HepG2 (cell line): ENCODE data around the gene RAC3. TPM values are rescaled to one million over a fixed set of nuclear protein-coding genes. Genes with fewer than 3 reads are reported as not detected.

Experiments used
- AGO2 ChIP-seq: fragments of 200-400 bp; formaldehyde crosslinking; optimal IDR thresholded peaks from 2 replicates; pipeline ENCODE3; 2017; ENCODE audit warnings: mild to moderate bottlenecking, low read depth, low read length, moderate library complexity
- ATF4 ChIP-seq, 2 experiments: fragments of 450-650 bp in 1 of 2; sonication (generic) in 1 of 2; formaldehyde crosslinking; IDR thresholded peaks; 2 replicates each; pipeline versions ENCODE4 v1.5.0 to v1.8.0; 2020 to 2022; ENCODE audit warnings: mild to moderate bottlenecking in 1 of 2, missing genetic modification reagents in 1 of 2
- ETV5 ChIP-seq: IDR thresholded peaks from 2 replicates; pipeline ENCODE4 v1.6.1; 2018; ENCODE audit warnings: missing biosample characterization, missing genetic modification reagents, inconsistent platforms, borderline replicate concordance
- MAZ ChIP-seq, 2 experiments: sonication (generic) in 1 of 2; formaldehyde crosslinking in 1 of 2; IDR thresholded peaks; 2 replicates each; pipeline versions ENCODE4 v1.5.0 to v1.6.1; 2012 to 2020; ENCODE audit warnings: low read depth in 2 of 2, mild to moderate bottlenecking in 2 of 2, borderline replicate concordance in 1 of 2, improper control_type of control experiment in 1 of 2, low read length in 1 of 2, missing genetic modification reagents in 1 of 2, moderate library complexity in 1 of 2
- MXD4 ChIP-seq: IDR thresholded peaks from 2 replicates; pipeline ENCODE4 v1.6.1; 2016; ENCODE audit warnings: mild to moderate bottlenecking, missing biosample characterization, missing genetic modification reagents
- MYPOP ChIP-seq: sonication (generic); formaldehyde crosslinking; IDR thresholded peaks from 2 replicates; pipeline ENCODE4 v1.8.1; 2023; ENCODE audit warnings: mild to moderate bottlenecking, moderate library complexity, missing genetic modification reagents
- RBFOX2 ChIP-seq: fragments of 200-400 bp; formaldehyde crosslinking; IDR thresholded peaks from 2 replicates; pipeline ENCODE4 v1.6.1; 2017; ENCODE audit warnings: low read depth, mild to moderate bottlenecking, low read length
- RELA ChIP-seq: sonication (generic); formaldehyde crosslinking; IDR thresholded peaks from 2 replicates; pipeline ENCODE4 v1.4.0; 2020; ENCODE audit warnings: missing genetic modification reagents
- SALL1 ChIP-seq: sonication (generic); formaldehyde crosslinking; IDR thresholded peaks from 2 replicates; pipeline ENCODE4 v1.8.0; 2022; ENCODE audit warnings: mild to moderate bottlenecking, missing genetic modification reagents
- TERF1 ChIP-seq: sonication (generic); formaldehyde crosslinking; IDR thresholded peaks from 2 replicates; pipeline ENCODE4 v1.8.0; 2022; ENCODE audit warnings: mild to moderate bottlenecking, missing genetic modification reagents, moderate library complexity
- TRIM24 ChIP-seq: sonication (generic); formaldehyde crosslinking; IDR thresholded peaks from 2 replicates; pipeline ENCODE4 v1.8.0; 2022; ENCODE audit warnings: mild to moderate bottlenecking, missing genetic modification reagents
- ZHX1 ChIP-seq: sonication (generic); formaldehyde crosslinking; IDR thresholded peaks from 2 replicates; pipeline ENCODE4 v1.8.1; 2022; ENCODE audit warnings: low read depth, mild to moderate bottlenecking, missing genetic modification reagents
- ZNF180 ChIP-seq: sonication (generic); formaldehyde crosslinking; IDR thresholded peaks from 2 replicates; pipeline ENCODE4 v1.4.0; 2020; ENCODE audit warnings: low read depth, missing genetic modification reagents, borderline replicate concordance
- ZNF615 ChIP-seq: sonication (generic); formaldehyde crosslinking; IDR thresholded peaks from 2 replicates; pipeline ENCODE4 v1.5.0; 2020; ENCODE audit warnings: mild to moderate bottlenecking, missing genetic modification reagents, borderline replicate concordance
- ZNF772 ChIP-seq: sonication (generic); formaldehyde crosslinking; IDR thresholded peaks from 2 replicates; pipeline ENCODE4 v1.5.0; 2020; ENCODE audit warnings: mild to moderate bottlenecking, missing genetic modification reagents
- polyA plus RNA-seq, 8 experiments: library from polyadenylated mRNA; depleted of rRNA in 3 of 8; stranded (reverse) in 7 of 8; unstranded in 1 of 8; fragments of >200 nt; fragmentation: Illumina TruSeq in 4 of 8; extraction: Trizol in 4 of 8; gene quantifications; 2 replicates each; pipeline versions ENCODE4 v1.2.1 to v1.2.3, GENCODE V29; 2011 to 2016; ENCODE audit warnings: low read depth in 4 of 8, missing spikeins in 1 of 8, mixed read lengths in 1 of 8; ENCODE audit not compliant: insufficient read depth in 1 of 8
- total RNA-seq, 5 experiments: library from RNA; depleted of rRNA; stranded (reverse); fragments of >200 nt; fragmentation: Illumina TruSeq; extraction: Trizol; gene quantifications; 2 replicates each; pipeline ENCODE4 v1.2.3, GENCODE V29; 2016; ENCODE audit warnings: low read depth in 1 of 5
- TF ChIP-seq, protein P1 (sequence below): sonication (generic); formaldehyde crosslinking; IDR thresholded peaks from 2 replicates; pipeline ENCODE4 v1.9.0; 2021; ENCODE audit warnings: missing genetic modification reagents, borderline replicate concordance

RAC3 gene
- total and polyA plus RNA-seq, 2 of the 13 experiments (the other 11 are each of a cell fraction or from before 2014, with no cell fraction given), result 10.5 to 21.3 TPM

GRCh38 chr17:81999976-82000802 lies 31.3 kb upstream of the RAC3 start (continued):
- TF ChIP-seq, protein P1, sequence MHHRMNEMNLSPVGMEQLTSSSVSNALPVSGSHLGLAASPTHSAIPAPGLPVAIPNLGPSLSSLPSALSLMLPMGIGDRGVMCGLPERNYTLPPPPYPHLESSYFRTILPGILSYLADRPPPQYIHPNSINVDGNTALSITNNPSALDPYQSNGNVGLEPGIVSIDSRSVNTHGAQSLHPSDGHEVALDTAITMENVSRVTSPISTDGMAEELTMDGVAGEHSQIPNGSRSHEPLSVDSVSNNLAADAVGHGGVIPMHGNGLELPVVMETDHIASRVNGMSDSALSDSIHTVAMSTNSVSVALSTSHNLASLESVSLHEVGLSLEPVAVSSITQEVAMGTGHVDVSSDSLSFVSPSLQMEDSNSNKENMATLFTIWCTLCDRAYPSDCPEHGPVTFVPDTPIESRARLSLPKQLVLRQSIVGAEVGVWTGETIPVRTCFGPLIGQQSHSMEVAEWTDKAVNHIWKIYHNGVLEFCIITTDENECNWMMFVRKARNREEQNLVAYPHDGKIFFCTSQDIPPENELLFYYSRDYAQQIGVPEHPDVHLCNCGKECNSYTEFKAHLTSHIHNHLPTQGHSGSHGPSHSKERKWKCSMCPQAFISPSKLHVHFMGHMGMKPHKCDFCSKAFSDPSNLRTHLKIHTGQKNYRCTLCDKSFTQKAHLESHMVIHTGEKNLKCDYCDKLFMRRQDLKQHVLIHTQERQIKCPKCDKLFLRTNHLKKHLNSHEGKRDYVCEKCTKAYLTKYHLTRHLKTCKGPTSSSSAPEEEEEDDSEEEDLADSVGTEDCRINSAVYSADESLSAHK (CRISPR knock-in tag), result no peak
- 0 out of 4 replicates have a peak, but pooled peaks of 1 of the 2 experiments have one; percentile 1 for TF ChIP-seq ATF4 (CRISPR knock-in tag; IDR thresholded peaks at IDR 0.05)
- no peak for TF ChIP-seq ZNF180
- peak; percentile 45; the same call in 1 of the 2 replicates for TF ChIP-seq ZNF615
- no peak for TF ChIP-seq ETV5 (CRISPR knock-in tag)
- TF ChIP-seq MXD4 (CRISPR knock-in tag), result no peak; the same call in 1 of the 2 replicates
- no peak for TF ChIP-seq TERF1
- TF ChIP-seq RBFOX2, result peak; percentile 84
- TF ChIP-seq ZNF772 (CRISPR knock-in tag), result peak; percentile 8; the same call in 1 of the 2 replicates
- 0 out of 2 replicates have a peak, but pooled peaks have one; percentile 34 for TF ChIP-seq TRIM24 (CRISPR knock-in tag)
- peak; percentile 99 for TF ChIP-seq AGO2
- TF ChIP-seq ZHX1 (CRISPR knock-in tag), result 0 out of 2 replicates have a peak, but pooled peaks have one; percentile 41
- TF ChIP-seq RELA (CRISPR knock-in tag), result no peak
- peak; percentile 81 for TF ChIP-seq SALL1 (CRISPR knock-in tag)
- 0 out of 2 replicates have a peak, but pooled peaks have one; percentile 21 for TF ChIP-seq MYPOP (CRISPR knock-in tag)
- peak; percentile 87 for TF ChIP-seq MAZ (IDR thresholded peaks at IDR 0.05; ENCODE audit: borderline replicate concordance, low read depth, low read length)
- TF ChIP-seq MAZ (CRISPR knock-in tag; IDR thresholded peaks at IDR 0.05; ENCODE audit: low read depth), result peak; percentile 75
